Astrocyte of the spinal cord (primary cell): ENCODE results near the gene ATP8B4.

Source experiments
- DNase-seq: peaks from one replicate; pipeline ENCODE4 v3.0.0; 2011; ENCODE audit warnings: low read depth, low spot score
- H3K4me3 ChIP-seq: 2 replicates; pipeline ENCODE4 v1.5.1; 2011; ENCODE audit warnings: low read depth, mild to moderate bottlenecking, low read length, moderate library complexity
- in situ Hi-C: cut with HindIII; loops from 2 replicates; pipeline ENCODE4 v1.10.0; 2017; ENCODE audit warnings: low sequenced_read_pairs
- TF ChIP-seq, protein P1 (sequence below): IDR thresholded peaks from 2 replicates; pipeline ENCODE4 v1.5.1; 2012; ENCODE audit warnings: low read depth, mild to moderate bottlenecking, low read length, inconsistent platforms

ATP8B4 gene

DNA sequence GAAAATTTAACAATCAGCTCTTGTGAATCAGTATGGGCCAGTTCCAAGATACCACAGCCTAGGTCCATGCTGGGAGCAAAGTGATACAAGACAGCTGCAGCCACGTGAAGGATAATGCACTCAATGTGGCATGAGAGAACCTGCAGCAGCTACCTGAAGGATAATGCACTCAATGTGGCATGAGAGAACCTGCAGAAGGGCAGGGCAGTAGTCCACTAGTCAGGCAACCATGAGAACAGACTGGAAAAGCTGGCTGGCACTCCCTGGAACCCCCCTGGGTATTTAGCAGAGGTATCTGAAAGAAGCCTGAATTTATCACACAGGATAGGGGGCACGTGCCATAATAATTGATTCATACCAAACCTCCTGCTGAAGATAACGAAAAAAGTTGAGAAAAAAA is 237.6 kb downstream of the ATP8B4 start:
- TF ChIP-seq, protein P1, sequence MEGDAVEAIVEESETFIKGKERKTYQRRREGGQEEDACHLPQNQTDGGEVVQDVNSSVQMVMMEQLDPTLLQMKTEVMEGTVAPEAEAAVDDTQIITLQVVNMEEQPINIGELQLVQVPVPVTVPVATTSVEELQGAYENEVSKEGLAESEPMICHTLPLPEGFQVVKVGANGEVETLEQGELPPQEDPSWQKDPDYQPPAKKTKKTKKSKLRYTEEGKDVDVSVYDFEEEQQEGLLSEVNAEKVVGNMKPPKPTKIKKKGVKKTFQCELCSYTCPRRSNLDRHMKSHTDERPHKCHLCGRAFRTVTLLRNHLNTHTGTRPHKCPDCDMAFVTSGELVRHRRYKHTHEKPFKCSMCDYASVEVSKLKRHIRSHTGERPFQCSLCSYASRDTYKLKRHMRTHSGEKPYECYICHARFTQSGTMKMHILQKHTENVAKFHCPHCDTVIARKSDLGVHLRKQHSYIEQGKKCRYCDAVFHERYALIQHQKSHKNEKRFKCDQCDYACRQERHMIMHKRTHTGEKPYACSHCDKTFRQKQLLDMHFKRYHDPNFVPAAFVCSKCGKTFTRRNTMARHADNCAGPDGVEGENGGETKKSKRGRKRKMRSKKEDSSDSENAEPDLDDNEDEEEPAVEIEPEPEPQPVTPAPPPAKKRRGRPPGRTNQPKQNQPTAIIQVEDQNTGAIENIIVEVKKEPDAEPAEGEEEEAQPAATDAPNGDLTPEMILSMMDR = no peak
- in situ Hi-C loops = no loop called here
- no peak for DNase-seq
- H3K4me3 ChIP-seq = no peak overlapping the region

DNA sequence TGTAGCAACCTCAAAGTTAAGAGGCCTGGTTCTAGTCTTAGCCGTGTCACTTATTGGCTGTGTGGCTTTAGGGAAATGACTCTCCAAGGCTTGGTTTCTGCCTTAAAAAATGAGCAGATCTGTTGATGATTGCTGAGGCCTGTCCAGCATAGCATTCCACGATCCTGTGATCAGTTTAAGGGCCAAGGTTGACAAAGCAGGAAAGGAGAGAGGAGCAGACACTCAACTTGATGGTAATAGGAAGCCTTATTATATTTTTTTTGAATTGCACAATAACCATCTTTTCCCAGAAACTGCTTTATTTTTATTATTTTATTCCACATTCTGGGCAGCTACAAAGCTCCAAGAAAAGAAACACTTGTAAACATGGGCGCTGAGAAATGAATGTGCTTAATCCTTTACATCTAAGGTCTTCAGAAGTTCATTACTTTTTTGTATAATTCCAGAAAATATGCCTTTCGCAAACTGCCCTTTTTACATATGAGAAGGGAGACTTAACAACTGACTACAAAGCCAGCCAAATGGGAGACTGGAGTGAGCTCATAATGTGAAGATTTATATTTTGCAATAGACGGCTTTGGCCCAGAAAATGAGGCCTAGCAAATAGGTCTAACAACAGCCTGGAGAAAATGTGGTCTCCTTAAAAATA is 241.0 kb downstream of the ATP8B4 start:
- no peak for DNase-seq
- H3K4me3 ChIP-seq = no peak overlapping the region
- in situ Hi-C loops = no loop called here
- TF ChIP-seq, protein P1 = no peak

DNA sequence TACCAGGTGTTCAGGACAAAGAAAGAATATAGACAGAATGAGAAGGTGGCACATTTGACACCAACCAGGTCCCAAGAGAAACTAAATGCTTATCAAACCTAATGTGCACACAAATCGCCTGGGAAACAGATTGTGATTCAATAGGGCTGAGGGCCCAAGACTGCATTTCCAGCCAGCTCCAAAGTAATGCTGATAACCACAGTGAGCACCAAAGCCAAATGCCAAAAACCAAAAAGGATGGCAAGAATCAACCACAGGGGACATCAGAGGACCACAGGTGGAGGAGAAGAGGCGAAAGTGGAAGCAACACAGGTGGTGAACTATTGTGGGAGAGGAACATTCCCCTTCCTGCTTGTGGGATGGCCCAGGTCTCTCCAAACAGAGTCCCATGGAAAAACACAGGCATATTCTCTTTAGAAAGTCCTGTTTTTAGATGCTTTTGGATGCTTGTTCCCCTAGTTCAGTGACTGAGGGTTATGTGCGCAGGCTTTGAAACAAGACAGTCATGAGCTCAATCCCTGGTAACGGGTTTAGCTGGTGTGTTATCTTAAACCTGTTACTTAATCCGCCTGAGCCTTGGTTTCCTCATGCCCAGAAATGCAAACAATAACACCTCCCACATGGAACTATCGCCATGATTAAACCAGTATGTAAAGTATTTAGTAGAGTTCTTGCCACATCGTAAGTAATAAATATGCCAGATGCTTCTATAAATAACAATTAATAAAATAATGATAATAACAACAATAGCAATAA is 241.7 kb downstream of the ATP8B4 start:
- no peak for DNase-seq
- TF ChIP-seq, protein P1 = no peak
- in situ Hi-C loops = no loop called here
- H3K4me3 ChIP-seq = no peak overlapping the region

DNA sequence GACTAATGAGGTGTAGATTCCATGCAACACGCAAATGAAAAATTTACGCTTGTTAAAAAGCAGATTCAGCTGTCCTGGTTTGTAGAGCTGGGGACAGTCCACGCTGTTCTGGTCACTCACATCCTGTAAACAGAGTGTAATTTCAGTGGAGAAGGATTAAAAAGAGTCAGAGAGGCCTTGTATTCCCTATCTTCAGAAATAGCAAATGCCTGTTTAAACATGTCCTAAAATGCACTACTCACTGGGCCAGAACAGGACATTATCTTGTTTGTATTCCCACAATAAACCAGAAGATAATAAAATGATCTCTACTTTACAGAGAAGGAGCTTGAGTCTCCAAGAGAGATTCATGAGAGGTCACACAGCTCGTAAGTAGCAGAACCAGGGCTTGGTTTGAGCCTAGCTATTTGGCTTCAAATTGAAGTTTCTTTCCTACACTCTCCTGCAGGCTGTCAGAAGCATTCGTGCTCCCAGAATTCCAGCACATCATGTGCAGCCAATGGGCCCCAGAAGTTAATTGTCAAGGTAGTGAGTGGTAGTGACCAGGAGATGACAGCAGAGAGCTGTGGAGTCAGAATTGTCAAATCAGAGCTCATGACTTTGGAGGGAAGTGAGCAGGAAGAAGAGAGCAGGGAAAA is 242.5 kb downstream of the ATP8B4 start:
- in situ Hi-C loops = no loop called here
- no peak for DNase-seq
- TF ChIP-seq, protein P1 = no peak
- no peak overlapping the region for H3K4me3 ChIP-seq

DNA sequence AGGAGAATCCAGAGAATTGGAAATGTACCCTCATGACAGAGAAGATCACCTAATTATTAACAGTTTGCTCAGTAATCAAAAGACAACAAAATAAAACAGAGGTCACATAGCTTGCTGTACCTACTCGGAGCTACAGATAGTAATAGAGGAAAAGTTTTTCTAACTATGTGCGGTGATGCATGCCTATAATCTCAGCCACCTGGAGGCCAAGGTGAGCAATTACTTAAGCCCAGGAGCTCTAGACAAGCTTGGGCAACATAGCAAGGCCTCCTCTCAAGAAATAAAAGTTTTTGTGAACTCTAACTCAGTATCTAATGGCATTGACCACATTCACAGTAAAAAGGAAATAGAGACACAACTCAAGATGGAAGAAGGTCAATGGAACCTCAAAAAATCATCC is 243.6 kb downstream of the ATP8B4 start:
- in situ Hi-C loops = no loop called here
- TF ChIP-seq, protein P1 = no peak
- H3K4me3 ChIP-seq = no peak overlapping the region
- no peak for DNase-seq

DNA sequence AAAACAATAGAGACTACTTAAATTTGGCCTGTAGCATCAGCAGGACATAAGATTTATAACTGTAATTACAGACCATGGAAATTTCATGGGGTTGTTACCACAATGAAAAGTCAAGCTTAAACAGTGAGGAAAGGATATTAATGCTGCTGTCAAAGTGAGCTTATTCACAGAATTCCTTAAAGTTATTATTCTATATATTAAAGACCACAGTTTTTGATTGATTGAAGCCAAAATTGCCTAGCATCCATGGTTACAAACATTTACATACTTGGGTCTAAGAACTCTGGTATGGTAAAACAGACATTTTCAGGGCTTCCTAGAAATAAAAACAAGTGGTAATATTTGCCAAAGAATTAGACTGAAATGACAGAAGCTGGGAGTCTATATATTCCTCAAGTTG is 248.6 kb downstream of the ATP8B4 start:
- TF ChIP-seq, protein P1 = no peak
- in situ Hi-C loops = no loop called here
- no peak for DNase-seq
- H3K4me3 ChIP-seq = no peak overlapping the region
